Measurements from ENCODE around the gene ATP6V1B1. TPM values are rescaled to one million over a fixed set of nuclear protein-coding genes. Genes with fewer than 3 reads are reported as not detected.

The ATP6V1B1 gene
- total RNA-seq, 1 donor from 2014 or later = 4.6 TPM

DNA sequence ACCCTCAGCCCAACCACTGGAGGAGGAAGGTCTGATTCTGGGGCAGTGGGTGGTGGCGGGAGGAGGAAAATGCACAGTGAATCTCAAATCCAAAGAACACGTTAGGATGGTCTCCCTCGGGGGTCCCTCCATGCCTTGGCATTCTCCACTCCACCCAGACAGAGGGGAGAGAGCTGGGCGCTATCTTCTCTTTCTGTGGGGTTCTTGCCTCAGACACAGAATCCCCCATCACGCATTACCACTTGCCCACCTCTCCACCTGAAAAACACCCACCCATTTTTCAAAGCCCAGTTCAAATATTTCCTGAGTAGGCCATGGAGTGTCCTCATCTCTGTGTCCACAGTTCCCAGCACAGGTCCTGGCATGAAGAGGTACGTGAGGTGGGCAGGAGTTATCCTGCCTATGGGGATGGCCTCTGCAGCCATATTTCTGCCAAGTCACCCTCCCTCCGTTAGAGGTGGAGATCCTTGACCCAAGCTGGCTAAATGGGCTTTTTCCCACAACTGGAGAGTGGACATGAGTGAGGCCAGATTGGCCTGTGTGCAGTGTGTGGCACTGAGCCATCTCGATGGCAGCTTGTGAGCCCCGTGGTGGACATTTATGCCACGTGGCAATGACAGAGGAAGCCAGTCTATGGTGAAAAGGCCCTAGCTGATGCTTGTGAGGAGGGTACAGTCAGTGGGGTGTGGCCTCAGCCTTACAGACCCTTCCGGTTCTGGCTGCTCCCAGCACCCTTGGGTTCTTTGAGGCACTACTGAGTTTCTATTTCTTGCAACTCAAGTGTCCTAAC, 68.5 kb downstream of the ATP6V1B1 start:
- DNase-seq (ENCODE audit: low read depth, low spot score) = no peak
- no peaks in the 10 kb centered on the region for H3K27me3 Mint-ChIP-seq (ENCODE audit: low read depth)
- TF ChIP-seq, protein P1, sequence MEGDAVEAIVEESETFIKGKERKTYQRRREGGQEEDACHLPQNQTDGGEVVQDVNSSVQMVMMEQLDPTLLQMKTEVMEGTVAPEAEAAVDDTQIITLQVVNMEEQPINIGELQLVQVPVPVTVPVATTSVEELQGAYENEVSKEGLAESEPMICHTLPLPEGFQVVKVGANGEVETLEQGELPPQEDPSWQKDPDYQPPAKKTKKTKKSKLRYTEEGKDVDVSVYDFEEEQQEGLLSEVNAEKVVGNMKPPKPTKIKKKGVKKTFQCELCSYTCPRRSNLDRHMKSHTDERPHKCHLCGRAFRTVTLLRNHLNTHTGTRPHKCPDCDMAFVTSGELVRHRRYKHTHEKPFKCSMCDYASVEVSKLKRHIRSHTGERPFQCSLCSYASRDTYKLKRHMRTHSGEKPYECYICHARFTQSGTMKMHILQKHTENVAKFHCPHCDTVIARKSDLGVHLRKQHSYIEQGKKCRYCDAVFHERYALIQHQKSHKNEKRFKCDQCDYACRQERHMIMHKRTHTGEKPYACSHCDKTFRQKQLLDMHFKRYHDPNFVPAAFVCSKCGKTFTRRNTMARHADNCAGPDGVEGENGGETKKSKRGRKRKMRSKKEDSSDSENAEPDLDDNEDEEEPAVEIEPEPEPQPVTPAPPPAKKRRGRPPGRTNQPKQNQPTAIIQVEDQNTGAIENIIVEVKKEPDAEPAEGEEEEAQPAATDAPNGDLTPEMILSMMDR (conservative IDR thresholded peaks at IDR 0.05) = no peak
- no peaks in the 10 kb centered on the region for H3K36me3 Mint-ChIP-seq (ENCODE audit: low read depth)
- no peak overlapping the region for H3K4me3 Mint-ChIP-seq
- H3K4me1 Mint-ChIP-seq = peaks cover 19% of the 10 kb centered on the region
- peak overlapping the region; percentile 57 for H3K27ac Mint-ChIP-seq (ENCODE audit: unreplicated experiment)
- no peaks in the 10 kb centered on the region for H3K9me3 Mint-ChIP-seq

GRCh38 chr2:71004857-71005256, 69.2 kb downstream of the ATP6V1B1 start:
- TF ChIP-seq, protein P1 (conservative IDR thresholded peaks at IDR 0.05) = no peak
- Mint-ChIP-seq H3K27ac (ENCODE audit: unreplicated experiment) (no peak overlapping the region), H3K9me3 (no peaks in the 10 kb centered on the region), H3K4me1 (peaks cover 19% of the 10 kb centered on the region), H3K36me3 (ENCODE audit: low read depth) (no peaks in the 10 kb centered on the region), H3K27me3 (ENCODE audit: low read depth) (peaks cover 3% of the 10 kb centered on the region), H3K4me3 (peak overlapping the region; percentile 47)
- no peak for DNase-seq (ENCODE audit: low read depth, low spot score)

DNA sequence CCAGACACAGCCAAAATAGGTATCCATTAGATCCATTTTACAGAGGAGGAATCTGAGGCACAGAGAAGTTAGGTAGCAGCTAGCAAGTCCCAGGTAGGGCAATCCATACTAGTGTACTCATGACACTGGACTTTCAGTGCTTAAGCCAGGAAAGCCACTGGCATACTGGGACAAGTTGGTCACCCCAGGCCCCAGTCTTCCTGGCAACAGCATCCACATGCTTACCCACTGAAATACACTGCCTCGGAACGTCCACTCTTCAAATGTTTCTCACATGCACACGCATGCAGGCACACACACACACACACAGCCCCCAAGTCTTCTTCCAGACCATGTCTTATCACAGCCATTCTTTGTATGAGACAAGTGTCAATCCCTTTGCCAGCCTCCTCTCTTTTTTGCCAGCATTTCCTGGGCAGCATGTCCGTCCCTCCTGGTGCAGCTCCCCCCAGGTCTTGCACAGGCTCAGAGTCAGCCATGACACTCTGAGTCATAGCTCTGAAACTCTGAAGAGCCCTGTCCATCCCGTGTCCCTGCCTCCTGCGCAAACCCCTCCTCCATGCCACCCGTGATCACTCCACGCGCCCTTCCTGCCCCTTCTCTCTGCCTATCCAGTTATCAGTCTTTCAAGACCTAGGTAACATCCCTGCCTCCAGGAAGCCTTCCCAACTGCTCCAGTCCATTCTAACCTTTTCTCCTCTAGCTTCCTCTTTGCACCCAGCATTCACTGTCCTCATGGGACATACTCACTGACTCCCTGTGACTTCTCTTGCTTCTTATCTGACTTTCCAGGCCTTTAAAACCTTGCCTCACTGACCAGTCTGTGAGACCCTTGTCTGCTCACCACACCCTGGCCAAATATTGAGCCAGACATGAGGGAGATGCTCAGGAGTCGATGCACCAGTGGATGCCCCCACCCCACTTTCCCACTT, 69.8 kb downstream of the ATP6V1B1 start:
- H3K4me3 Mint-ChIP-seq = no peak overlapping the region

DNA sequence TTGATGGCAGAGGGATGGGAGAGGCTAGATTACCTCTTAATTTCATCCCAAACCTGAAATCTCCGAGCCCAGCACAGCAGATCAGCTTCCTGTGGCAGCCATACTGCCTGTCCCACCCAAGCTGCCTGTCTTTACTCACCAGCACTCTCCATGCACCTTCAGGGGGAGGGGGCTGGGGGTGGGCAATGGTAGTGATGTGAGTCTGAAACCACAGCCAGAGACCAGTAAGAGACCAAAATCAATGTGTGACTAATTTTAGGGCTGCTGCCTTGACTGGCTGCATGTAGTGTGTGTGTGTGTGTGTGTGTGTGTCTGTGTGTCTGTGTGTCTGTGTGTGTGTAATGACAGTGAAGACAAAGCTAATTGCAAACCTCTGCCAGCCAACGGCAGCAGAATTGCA, 70.6 kb downstream of the ATP6V1B1 start:
- Mint-ChIP-seq H3K27me3 (ENCODE audit: low read depth) (peaks cover 14% of the 10 kb centered on the region), H3K9me3 (no peaks in the 10 kb centered on the region), H3K4me3 (no peak overlapping the region), H3K4me1 (peaks cover 14% of the 10 kb centered on the region), H3K36me3 (ENCODE audit: low read depth) (no peaks in the 10 kb centered on the region), H3K27ac (ENCODE audit: unreplicated experiment) (no peak overlapping the region)
- no peak for DNase-seq (ENCODE audit: low read depth, low spot score)
- TF ChIP-seq, protein P1 (conservative IDR thresholded peaks at IDR 0.05) = no peak

More for the DNA sequence above, 69.8 kb downstream of the ATP6V1B1 start:
- Mint-ChIP-seq H3K9me3 (no peaks in the 10 kb centered on the region), H3K27ac (ENCODE audit: unreplicated experiment) (peak overlapping the region; percentile 24), H3K27me3 (ENCODE audit: low read depth) (peaks cover 10% of the 10 kb centered on the region), H3K4me1 (peaks cover 19% of the 10 kb centered on the region), H3K36me3 (ENCODE audit: low read depth) (no peaks in the 10 kb centered on the region)
- TF ChIP-seq, protein P1 (conservative IDR thresholded peaks at IDR 0.05) = no peak
- no peak for DNase-seq (ENCODE audit: low read depth, low spot score)

- Mint-ChIP-seq H3K4me1 (peaks cover 5% of the 10 kb centered on the region), H3K36me3 (ENCODE audit: low read depth) (no peaks in the 10 kb centered on the region), H3K27me3 (ENCODE audit: low read depth) (peaks cover 23% of the 10 kb centered on the region), H3K27ac (ENCODE audit: unreplicated experiment) (no peak overlapping the region), H3K9me3 (no peaks in the 10 kb centered on the region), H3K4me3 (no peak overlapping the region)
- no peak for DNase-seq (ENCODE audit: low read depth, low spot score)
- TF ChIP-seq, protein P1 (conservative IDR thresholded peaks at IDR 0.05) = no peak
Measured at GRCh38 chr2:71006955-71007799, 71.5 kb downstream of the ATP6V1B1 start.

Data from neural crest cell (in vitro differentiated cells).